ENCODE data around the gene RARRES2. TPM values are rescaled to one million over a fixed set of nuclear protein-coding genes. Genes with fewer than 3 reads are reported as not detected.

RARRES2 gene
- total and polyA plus RNA-seq, 2 of the 13 experiments (the other 11 are each of a cell fraction or from before 2014, with no cell fraction given): 134 to 172 TPM

GRCh38 chr7:150388709-150389531, 47.5 kb upstream of the RARRES2 start (continued):
- TF ChIP-seq AHDC1 (CRISPR knock-in tag; IDR thresholded peaks at IDR 0.05; ENCODE audit: borderline replicate concordance): peak; percentile 67; the same call in 1 of the 2 replicates
- peak; percentile 65; the same call in 1 of the 2 replicates for TF ChIP-seq BRD4 (CRISPR knock-in tag; IDR thresholded peaks at IDR 0.05)
- no peak for TF ChIP-seq GRHL1 (CRISPR knock-in tag; conservative IDR thresholded peaks at IDR 0.05)
- TF ChIP-seq HNRNPLL (IDR thresholded peaks at IDR 0.05; ENCODE audit: low read depth, low read length, poor library complexity, severe bottlenecking): peak; percentile 49
- peak; percentile 88 for TF ChIP-seq ZNF574 (CRISPR knock-in tag; IDR thresholded peaks at IDR 0.05)
- TF ChIP-seq NR2F2 (IDR thresholded peaks at IDR 0.05; ENCODE audit: borderline replicate concordance, low read depth): peak; percentile 83
- peak; percentile 87 for TF ChIP-seq ZNF205 (CRISPR knock-in tag; IDR thresholded peaks at IDR 0.05)
- peak; percentile 79 for TF ChIP-seq MLX (CRISPR knock-in tag; IDR thresholded peaks at IDR 0.05)
- TF ChIP-seq ZNF580 (CRISPR knock-in tag; IDR thresholded peaks at IDR 0.05; ENCODE audit: borderline replicate concordance, low read depth): peak; percentile 99
- peak; percentile 73; the same call in 1 of the 2 replicates for TF ChIP-seq RFXANK (CRISPR knock-in tag; IDR thresholded peaks at IDR 0.05)
- TF ChIP-seq SMAD1 (CRISPR knock-in tag; IDR thresholded peaks at IDR 0.05; ENCODE audit: borderline replicate concordance, low read depth): 0 out of 2 replicates have a peak, but pooled peaks have one; percentile 66
- no peak for TF ChIP-seq ETS1 (CRISPR knock-in tag; IDR thresholded peaks at IDR 0.05)
- TF ChIP-seq ATF3 (CRISPR knock-in tag; IDR thresholded peaks at IDR 0.05): peak; percentile 74

Data from HepG2 (cell line).